Thyroid gland (tissue), 4 donors: ENCODE measurements around the gene NRXN2. TPM values are rescaled to one million over a fixed set of nuclear protein-coding genes. Genes with fewer than 3 reads are reported as not detected.
A peak's percentile ranks its signal among the peaks of the same experiment; 100 is the strongest.

Source experiments
- DNase-seq, 2 donors: peaks; one replicate each; pipeline ENCODE4 v3.0.0-alpha.2; 2019
- H3K27ac ChIP-seq, 3 donors: fragments of 200-600 bp; sonication (generic); 1 replicate in 2 of 3; 2 replicates in 1 of 3; pipeline ENCODE4 v1.5.1; 2016 to 2019; ENCODE audit warnings: mild to moderate bottlenecking in 1 of 3, moderate library complexity in 1 of 3
- H3K27me3 ChIP-seq: fragments of 200-600 bp; sonication (generic); one replicate; pipeline ENCODE4 v1.5.1; 2019
- H3K36me3 ChIP-seq, 2 donors: fragments of 200-600 bp; sonication (generic); one replicate each; pipeline ENCODE4 v1.5.1; 2016 to 2019
- H3K4me1 ChIP-seq, 2 donors: fragments of 200-600 bp; sonication (generic); one replicate each; pipeline ENCODE4 v1.5.1; 2017 to 2019
- H3K4me3 ChIP-seq, 3 donors: fragments of 200-600 bp; sonication (generic); replicated peaks in 1 of 3; 1 replicate in 2 of 3; 2 replicates in 1 of 3; pipeline ENCODE4 v1.5.1; 2016; ENCODE audit warnings: mild to moderate bottlenecking in 1 of 3
- H3K9me3 ChIP-seq: fragments of 200-600 bp; sonication (generic); one replicate; pipeline ENCODE4 v1.5.1; 2017
- CTCF ChIP-seq, 6 experiments: fragments of 200-600 bp in 3 of 6; fragments of 450-650 bp in 3 of 6; sonication (generic) in 3 of 6; IDR thresholded peaks; one replicate each; pipeline ENCODE4 v1.5.1; 2016 to 2019; ENCODE audit warnings: antibody characterized with exemption in 6 of 6, mild to moderate bottlenecking in 2 of 6, inconsistent platforms in 1 of 6, moderate library complexity in 1 of 6
- POLR2A ChIP-seq, 2 donors: fragments of 450-650 bp; IDR thresholded peaks; one replicate each; pipeline ENCODE4 v1.6.1; 2017; ENCODE audit warnings: antibody characterized with exemption in 2 of 2, mild to moderate bottlenecking in 2 of 2, moderate library complexity in 1 of 2
- WGBS, 2 donors: methylation state at CpG; one replicate each; pipeline ENCODE4 v1.1.5; 2017; 5-methylcytosine and 5-hydroxymethylcytosine counted together
- intact Hi-C: fragments of 100-400 bp; cut with DNase I; formaldehyde crosslinking; loops from one replicate; pipeline ENCODE4 v1.15.1; 2023
- total RNA-seq, 4 donors: library from RNA; depleted of rRNA; stranded (reverse); fragments of >200 nt; gene quantifications; one replicate each; pipeline ENCODE4 v1.2.3, GENCODE V29; 2016

NRXN2 gene
- total RNA-seq, 4 donors from 2014 or later = 2.0 to 12.3 (median 4.8) TPM

- Histone ChIP-seq H3K27ac (no peak overlapping the region), H3K36me3 (no peaks in the 10 kb centered on the region), H3K4me1 (peaks cover 0 to 19% of the 10 kb centered on the region in 2 donors), H3K9me3 (no peaks in the 10 kb centered on the region), H3K27me3 (no peaks in the 10 kb centered on the region), H3K4me3 (no peak overlapping the region)
- WGBS, 2 donors = 76 to 78% methylated on average over 22 of the region's 22 CpGs
- TF ChIP-seq CTCF (IDR thresholded peaks at IDR 0.05) (no peak), POLR2A (IDR thresholded peaks at IDR 0.05) (no peak)
- no peak for DNase-seq
- intact Hi-C loops = no loop called here
Measured at GRCh38 chr11:64571410-64572091, 151.4 kb downstream of the NRXN2 start.

GRCh38 chr11:64571050-64571409 lies 152.0 kb downstream of the NRXN2 start:
- Histone ChIP-seq H3K4me3 (no peak overlapping the region), H3K9me3 (no peaks in the 10 kb centered on the region), H3K27me3 (no peaks in the 10 kb centered on the region), H3K4me1 (peaks cover 0 to 23% of the 10 kb centered on the region in 2 donors), H3K36me3 (no peaks in the 10 kb centered on the region), H3K27ac (no peak overlapping the region)
- intact Hi-C loops = no loop called here
- DNase-seq = no peak
- TF ChIP-seq CTCF (IDR thresholded peaks at IDR 0.05) (no peak), POLR2A (IDR thresholded peaks at IDR 0.05) (no peak)
- 89 to 91% methylated on average over 6 to 9 of the region's 11 CpGs for WGBS, 2 donors

- H3K36me3 ChIP-seq = no peaks in the 10 kb centered on the region
- no peak overlapping the region for H3K4me3 ChIP-seq
- peak; percentile 69 to 70 for DNase-seq
- no peaks in the 10 kb centered on the region for H3K27me3 ChIP-seq
- intact Hi-C loops = no loop called here
- peaks cover 0 to 23% of the 10 kb centered on the region in 2 donors for H3K4me1 ChIP-seq
- no peak overlapping the region for H3K27ac ChIP-seq
- H3K9me3 ChIP-seq = no peaks in the 10 kb centered on the region
- WGBS, 2 donors = 40 to 47% methylated on average over 3 of the region's 3 CpGs
- TF ChIP-seq POLR2A (IDR thresholded peaks at IDR 0.05) (no peak), CTCF (IDR thresholded peaks at IDR 0.05) (no peak)
Measured at GRCh38 chr11:64570341-64570740, 152.7 kb downstream of the NRXN2 start.

GRCh38 chr11:64569300-64569970 lies 153.6 kb downstream of the NRXN2 start:
- Histone ChIP-seq H3K4me3 (no peak overlapping the region), H3K4me1 (peaks cover 0 to 23% of the 10 kb centered on the region in 2 donors), H3K9me3 (no peaks in the 10 kb centered on the region), H3K27me3 (no peaks in the 10 kb centered on the region), H3K27ac (no peak overlapping the region), H3K36me3 (no peaks in the 10 kb centered on the region)
- no peak for TF ChIP-seq CTCF (IDR thresholded peaks at IDR 0.05)
- no peak for TF ChIP-seq POLR2A (IDR thresholded peaks at IDR 0.05)
- DNase-seq = no peak
- intact Hi-C loops = no loop called here
- 89 to 91% methylated on average over 7 to 8 of the region's 8 CpGs for WGBS, 2 donors

- TF ChIP-seq POLR2A (IDR thresholded peaks at IDR 0.05) = no peak
- TF ChIP-seq CTCF (IDR thresholded peaks at IDR 0.05) = no peak
- WGBS, 2 donors = 92 to 98% methylated on average over 7 to 8 of the region's 8 CpGs
- intact Hi-C loops = no loop called here
- H3K4me3 ChIP-seq = no peak overlapping the region
- H3K27me3 ChIP-seq = no peaks in the 10 kb centered on the region
- no peaks in the 10 kb centered on the region for H3K9me3 ChIP-seq
- peaks cover 0 to 23% of the 10 kb centered on the region in 2 donors for H3K4me1 ChIP-seq
- no peaks in the 10 kb centered on the region for H3K36me3 ChIP-seq
- no peak for DNase-seq
- H3K27ac ChIP-seq = no peak overlapping the region
Measured at GRCh38 chr11:64568584-64569140, 154.3 kb downstream of the NRXN2 start.
